CD4-positive, alpha-beta T cell (primary cell): ENCODE data around the gene PRKG1. TPM values are rescaled to one million over a fixed set of nuclear protein-coding genes. Genes with fewer than 3 reads are reported as not detected.

Source experiments
- ATAC-seq: fragments of 200-7000 bp; cut with Tn5 transposase; one replicate; pipeline ENCODE4 v1.10.0; 2022; ENCODE audit warnings: mild to moderate bottlenecking; ENCODE audit not compliant: poor library complexity
- CTCF ChIA-PET: fragments of 350-600 bp; sonication (Branson Sonifier 250); formaldehyde crosslinking; loops from one replicate; lab custom pipeline; 2021; ENCODE audit warnings: antibody characterized with exemption, inconsistent platforms; lab: Charles Lee
- POLR2A ChIA-PET: fragments of 350-600 bp; sonication (Branson Sonifier 250); formaldehyde crosslinking; loops from one replicate; lab custom pipeline; 2021; ENCODE audit warnings: antibody characterized with exemption, inconsistent platforms; lab: Charles Lee
- DNase-seq, 14 experiments: peaks; one replicate each; pipeline ENCODE4 v3.0.0-alpha.2; 2013 to 2020; ENCODE audit warnings: mixed read lengths in 2 of 14
- H3K27ac ChIP-seq, 2 donors: one replicate each; pipeline versions ENCODE4 v1.5.1 to v1.7.0; 2013; ENCODE audit warnings: low read length in 2 of 2, low read depth in 1 of 2, mild to moderate bottlenecking in 1 of 2
- H3K27me3 ChIP-seq, 2 experiments: 1 replicate in 1 of 2; 2 replicates in 1 of 2; pipeline versions ENCODE4 v1.6.1 to v1.7.0; 2013; ENCODE audit warnings: low read length in 2 of 2, control low read depth in 1 of 2, mild to moderate bottlenecking in 1 of 2, moderate library complexity in 1 of 2; ENCODE audit not compliant: insufficient read depth in 2 of 2, control insufficient read depth in 1 of 2
- H3K36me3 ChIP-seq: one replicate; pipeline ENCODE4 v1.6.1; 2013; ENCODE audit warnings: low read length, control low read depth; ENCODE audit not compliant: insufficient read depth
- H3K4me1 ChIP-seq: one replicate; pipeline ENCODE4 v1.6.1; 2013; ENCODE audit warnings: low read length, control low read depth; ENCODE audit not compliant: insufficient read depth
- H3K4me3 ChIP-seq: one replicate; pipeline ENCODE4 v1.5.1; 2013; ENCODE audit warnings: mild to moderate bottlenecking, low read length, moderate library complexity
- H3K9me3 ChIP-seq, 2 experiments: 1 replicate in 1 of 2; 2 replicates in 1 of 2; pipeline versions ENCODE4 v1.6.1 to v1.7.0; 2013; ENCODE audit warnings: low read length in 2 of 2, mild to moderate bottlenecking in 2 of 2, control low read depth in 1 of 2, moderate library complexity in 1 of 2; ENCODE audit not compliant: control insufficient read depth in 1 of 2, insufficient read depth in 1 of 2
- H3K27ac Mint-ChIP-seq: one replicate; pipeline ENCODE4 v1.8.0; 2020; ENCODE audit warnings: mixed read lengths
- H3K27me3 Mint-ChIP-seq: one replicate; pipeline ENCODE4 v1.8.0; 2021; ENCODE audit warnings: mixed read lengths
- H3K36me3 Mint-ChIP-seq: one replicate; pipeline ENCODE4 v1.8.0; 2021; ENCODE audit warnings: low read depth, mixed read lengths
- H3K4me1 Mint-ChIP-seq: one replicate; pipeline ENCODE4 v1.8.0; 2021; ENCODE audit warnings: low read depth, mixed read lengths
- H3K4me3 Mint-ChIP-seq: one replicate; pipeline ENCODE4 v1.8.0; 2020; ENCODE audit warnings: mild to moderate bottlenecking, mixed read lengths
- H3K9me3 Mint-ChIP-seq: one replicate; pipeline ENCODE4 v1.8.0; 2020; ENCODE audit warnings: mixed read lengths
- intact Hi-C, 2 experiments: fragments of 100-400 bp; cut with DNase I in 1 of 2; cut with micrococcal nuclease in 1 of 2; formaldehyde crosslinking; loops; one replicate each; pipeline versions ENCODE4 v1.15.1 to v1.9.0; 2023 to 2025; cut with DNase I, micrococcal nuclease
- total RNA-seq, 174 experiments: library from RNA in 2 of 174; stranded (reverse) in 2 of 174; gene quantifications; one replicate each; pipeline ENCODE4 v1.2.3 and lab custom pipeline; 2021 to 2026
- TF ChIP-seq, protein P1 (sequence below): fragments of 200-600 bp; IDR thresholded peaks from one replicate; pipeline ENCODE4 v1.8.0; 2022; ENCODE audit warnings: antibody characterized with exemption, mild to moderate bottlenecking

The PRKG1 gene
- total RNA-seq, 2 experiments from 2014 or later: 0.31 TPM; not detected in 1

DNA sequence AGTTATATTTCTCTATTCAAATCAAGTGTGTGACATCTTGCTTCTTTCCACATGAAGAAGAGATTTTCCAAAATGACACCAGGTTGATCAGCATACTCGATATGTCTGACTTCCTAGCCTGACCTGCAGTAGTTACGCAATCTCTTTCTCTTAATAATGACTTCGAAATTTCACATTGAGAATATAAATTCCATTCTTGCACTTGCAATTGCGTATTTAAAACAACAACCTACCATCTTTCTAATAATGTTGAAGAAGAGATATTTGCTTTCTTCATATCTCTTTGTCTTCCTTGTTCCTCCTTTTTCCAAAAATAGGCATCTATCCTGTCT is 348.8 kb downstream of the PRKG1 start:
- ChIA-PET CTCF (no interaction called here), POLR2A (no interaction called here)
- no peak overlapping the region for H3K27ac ChIP-seq
- no peaks in the 10 kb centered on the region for H3K4me1 ChIP-seq
- H3K4me3 Mint-ChIP-seq: no peak overlapping the region
- no peaks in the 10 kb centered on the region for H3K9me3 ChIP-seq
- no peak overlapping the region for H3K4me3 ChIP-seq
- H3K27me3 Mint-ChIP-seq: no peaks in the 10 kb centered on the region
- TF ChIP-seq, protein P1, sequence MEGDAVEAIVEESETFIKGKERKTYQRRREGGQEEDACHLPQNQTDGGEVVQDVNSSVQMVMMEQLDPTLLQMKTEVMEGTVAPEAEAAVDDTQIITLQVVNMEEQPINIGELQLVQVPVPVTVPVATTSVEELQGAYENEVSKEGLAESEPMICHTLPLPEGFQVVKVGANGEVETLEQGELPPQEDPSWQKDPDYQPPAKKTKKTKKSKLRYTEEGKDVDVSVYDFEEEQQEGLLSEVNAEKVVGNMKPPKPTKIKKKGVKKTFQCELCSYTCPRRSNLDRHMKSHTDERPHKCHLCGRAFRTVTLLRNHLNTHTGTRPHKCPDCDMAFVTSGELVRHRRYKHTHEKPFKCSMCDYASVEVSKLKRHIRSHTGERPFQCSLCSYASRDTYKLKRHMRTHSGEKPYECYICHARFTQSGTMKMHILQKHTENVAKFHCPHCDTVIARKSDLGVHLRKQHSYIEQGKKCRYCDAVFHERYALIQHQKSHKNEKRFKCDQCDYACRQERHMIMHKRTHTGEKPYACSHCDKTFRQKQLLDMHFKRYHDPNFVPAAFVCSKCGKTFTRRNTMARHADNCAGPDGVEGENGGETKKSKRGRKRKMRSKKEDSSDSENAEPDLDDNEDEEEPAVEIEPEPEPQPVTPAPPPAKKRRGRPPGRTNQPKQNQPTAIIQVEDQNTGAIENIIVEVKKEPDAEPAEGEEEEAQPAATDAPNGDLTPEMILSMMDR: no peak
- no peak for DNase-seq
- no peak for ATAC-seq
- H3K27ac Mint-ChIP-seq: no peak overlapping the region
- H3K9me3 Mint-ChIP-seq: no peaks in the 10 kb centered on the region
- no peaks in the 10 kb centered on the region for H3K4me1 Mint-ChIP-seq
- no peaks in the 10 kb centered on the region for H3K36me3 Mint-ChIP-seq
- H3K27me3 ChIP-seq: no peaks in the 10 kb centered on the region
- intact Hi-C loops: no loop called here
- H3K36me3 ChIP-seq: no peaks in the 10 kb centered on the region

DNA sequence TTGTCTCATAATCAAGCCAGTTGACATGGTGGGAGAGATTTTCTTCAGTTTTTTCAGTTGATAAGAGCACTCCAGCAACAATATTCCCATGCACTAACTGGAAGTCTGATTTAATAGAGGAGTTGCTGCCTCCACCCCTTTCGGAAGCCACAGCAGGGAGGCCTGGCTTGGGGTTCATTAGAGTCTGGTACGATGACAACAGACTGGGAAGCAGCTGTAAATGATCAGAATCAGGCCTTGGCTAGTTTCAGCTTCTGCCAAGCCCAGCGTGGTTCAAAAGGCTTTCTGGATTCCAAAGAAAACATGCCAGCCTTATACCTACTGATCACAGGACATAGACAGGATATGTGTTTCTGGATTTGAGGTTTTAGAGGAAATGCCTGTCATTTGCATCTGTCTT is 351.1 kb downstream of the PRKG1 start:
- Mint-ChIP-seq H3K4me1 (no peaks in the 10 kb centered on the region), H3K9me3 (no peaks in the 10 kb centered on the region), H3K27me3 (no peaks in the 10 kb centered on the region), H3K4me3 (no peak overlapping the region), H3K27ac (no peak overlapping the region), H3K36me3 (no peaks in the 10 kb centered on the region)
- ChIA-PET POLR2A (no interaction called here), CTCF (no interaction called here)
- Histone ChIP-seq H3K36me3 (no peaks in the 10 kb centered on the region), H3K27me3 (no peaks in the 10 kb centered on the region), H3K4me1 (no peaks in the 10 kb centered on the region), H3K4me3 (no peak overlapping the region), H3K9me3 (no peaks in the 10 kb centered on the region), H3K27ac (no peak overlapping the region)
- ATAC-seq: no peak
- intact Hi-C loops: no loop called here
- TF ChIP-seq, protein P1: no peak
- no peak for DNase-seq

DNA sequence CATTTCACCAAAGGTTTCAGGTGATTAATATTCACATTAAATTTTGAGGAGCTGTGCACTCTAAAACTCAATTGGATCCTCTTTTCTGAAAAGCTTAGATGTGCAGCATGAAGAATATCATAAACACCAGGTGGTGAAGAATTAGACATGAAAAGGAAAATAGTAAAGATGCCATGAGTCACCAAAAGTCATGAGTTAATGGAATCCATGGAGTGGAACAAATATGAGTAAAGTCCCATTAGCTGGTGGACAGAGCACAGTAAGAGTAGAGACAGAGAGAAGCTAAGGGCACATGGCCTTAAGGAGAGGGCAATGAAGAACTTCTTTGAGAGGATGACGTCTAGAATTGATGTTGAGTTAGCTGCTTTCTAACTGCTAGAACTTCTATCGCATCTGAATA is 353.5 kb downstream of the PRKG1 start:
- CTCF ChIA-PET: no interaction called here
- intact Hi-C loops: no loop called here
- POLR2A ChIA-PET: no interaction called here

More for the DNA sequence above, 353.5 kb downstream of the PRKG1 start:
- Mint-ChIP-seq H3K27ac (no peak overlapping the region), H3K4me1 (no peaks in the 10 kb centered on the region), H3K4me3 (no peak overlapping the region), H3K27me3 (no peaks in the 10 kb centered on the region), H3K36me3 (no peaks in the 10 kb centered on the region), H3K9me3 (no peaks in the 10 kb centered on the region)
- ATAC-seq (no peak), DNase-seq (no peak)
- Histone ChIP-seq H3K36me3 (no peaks in the 10 kb centered on the region), H3K9me3 (no peaks in the 10 kb centered on the region), H3K4me1 (no peaks in the 10 kb centered on the region), H3K27ac (no peak overlapping the region), H3K27me3 (no peaks in the 10 kb centered on the region), H3K4me3 (no peak overlapping the region)
- TF ChIP-seq, protein P1: no peak
